ENCODE data around the gene BUB1B.

Gene BUB1B

GRCh38 chr15:40160689-40161688 is at the start of gene BUB1B:
Gene BUB1B (plus strand): TSS chr15:40161069. CDS start chr15:40161221, 152 bp downstream.
- peaks cover 52% of the 10 kb centered on the region for H3K79me2 ChIP-seq (ENCODE audit: insufficient read depth, low read length)
- no peaks in the 10 kb centered on the region for H3K9me3 ChIP-seq (ENCODE audit: insufficient read depth, low read length, severe bottlenecking)
- peak; percentile 86 for ATAC-seq (ENCODE audit: insufficient read depth, low read depth)
- no peaks in the 10 kb centered on the region for H3K27me3 ChIP-seq (ENCODE audit: insufficient read depth, low read length, poor library complexity)
- peak within 1 kb of the TSS; percentile 95 for H3K27ac ChIP-seq (ENCODE audit: low read length)
- H3K36me3 ChIP-seq (ENCODE audit: insufficient read depth, low read length) = peaks cover 44% of the 10 kb centered on the region
- peak within 1 kb of the TSS; percentile 89 for H3K4me2 ChIP-seq (ENCODE audit: insufficient read depth, low read length)
- peak within 1 kb of the TSS; percentile 79 to 91 for H3K4me3 ChIP-seq (ENCODE audit: low read depth in 1 of 2, low read length in 2 of 2)
- TF ChIP-seq EZH2 (IDR thresholded peaks at IDR 0.05; ENCODE audit: borderline replicate concordance, low read depth, low read length, severe bottlenecking) (no peak), CTCF (IDR thresholded peaks at IDR 0.05; ENCODE audit: borderline replicate concordance, extremely low read depth, low read length, poor library complexity, severe bottlenecking) (no peak)
- H3K9ac ChIP-seq (ENCODE audit: low read depth, low read length) = peak within 1 kb of the TSS; percentile 81
- peaks cover 24% of the 10 kb centered on the region; the same call in 1 of the 2 replicates for H4K20me1 ChIP-seq (ENCODE audit: insufficient read depth, low read length)
- H3K4me1 ChIP-seq (ENCODE audit: insufficient read depth, low read length) = peaks cover 45% of the 10 kb centered on the region
- peak; percentile 94 for DNase-seq
- H2AFZ ChIP-seq (ENCODE audit: low read depth, low read length) = peak within 1 kb of the TSS; percentile 80

- Histone ChIP-seq H3K36me3 (ENCODE audit: insufficient read depth, low read length) (no peaks in the 10 kb centered on the region), H3K4me1 (ENCODE audit: insufficient read depth, low read length) (peaks cover 52% of the 10 kb centered on the region), H3K27me3 (ENCODE audit: insufficient read depth, low read length, poor library complexity) (no peaks in the 10 kb centered on the region), H3K4me2 (ENCODE audit: insufficient read depth, low read length) (no peak overlapping the region), H3K79me2 (ENCODE audit: insufficient read depth, low read length) (no peaks in the 10 kb centered on the region), H3K9ac (ENCODE audit: low read depth, low read length) (no peak overlapping the region), H2AFZ (ENCODE audit: low read depth, low read length) (no peak overlapping the region), H3K9me3 (ENCODE audit: insufficient read depth, low read length, severe bottlenecking) (no peaks in the 10 kb centered on the region), H3K4me3 (ENCODE audit: low read depth in 1 of 2, low read length in 2 of 2) (no peak overlapping the region), H4K20me1 (ENCODE audit: insufficient read depth, low read length) (no peaks in the 10 kb centered on the region), H3K27ac (ENCODE audit: low read length) (no peak overlapping the region)
- no peak for DNase-seq
- TF ChIP-seq CTCF (IDR thresholded peaks at IDR 0.05; ENCODE audit: borderline replicate concordance, extremely low read depth, low read length, poor library complexity, severe bottlenecking) = no peak
- no peak for TF ChIP-seq EZH2 (IDR thresholded peaks at IDR 0.05; ENCODE audit: borderline replicate concordance, low read depth, low read length, severe bottlenecking)
- ATAC-seq (ENCODE audit: insufficient read depth, low read depth) = no peak
Observed at GRCh38 chr15:40111888-40112287, 49.0 kb upstream of the BUB1B start.

- no peak overlapping the region for H3K4me2 ChIP-seq (ENCODE audit: insufficient read depth, low read length)
- H3K9me3 ChIP-seq (ENCODE audit: insufficient read depth, low read length, severe bottlenecking) = no peaks in the 10 kb centered on the region
- no peaks in the 10 kb centered on the region for H3K27me3 ChIP-seq (ENCODE audit: insufficient read depth, low read length, poor library complexity)
- no peak overlapping the region for H3K27ac ChIP-seq (ENCODE audit: low read length)
- H3K36me3 ChIP-seq (ENCODE audit: insufficient read depth, low read length) = no peaks in the 10 kb centered on the region
- H4K20me1 ChIP-seq (ENCODE audit: insufficient read depth, low read length) = no peaks in the 10 kb centered on the region
- TF ChIP-seq CTCF (IDR thresholded peaks at IDR 0.05; ENCODE audit: borderline replicate concordance, extremely low read depth, low read length, poor library complexity, severe bottlenecking) = no peak
- TF ChIP-seq EZH2 (IDR thresholded peaks at IDR 0.05; ENCODE audit: borderline replicate concordance, low read depth, low read length, severe bottlenecking) = no peak
- no peak overlapping the region for H2AFZ ChIP-seq (ENCODE audit: low read depth, low read length)
- peaks cover 49% of the 10 kb centered on the region for H3K4me1 ChIP-seq (ENCODE audit: insufficient read depth, low read length)
- no peak overlapping the region for H3K9ac ChIP-seq (ENCODE audit: low read depth, low read length)
- no peak for ATAC-seq (ENCODE audit: insufficient read depth, low read depth)
- no peaks in the 10 kb centered on the region for H3K79me2 ChIP-seq (ENCODE audit: insufficient read depth, low read length)
- no peak for DNase-seq
- H3K4me3 ChIP-seq (ENCODE audit: low read depth in 1 of 2, low read length in 2 of 2) = no peak overlapping the region
Observed at GRCh38 chr15:40112789-40113188, 48.1 kb upstream of the BUB1B start.
